ENCODE results near the gene SEMA5A.

GRCh38 chr5:9483779-9484178 lies 62.1 kb downstream of the SEMA5A start:
- TF ChIP-seq POLR2AphosphoS5 (IDR thresholded peaks at IDR 0.05) (no peak), POLR2A (IDR thresholded peaks at IDR 0.05) (no peak), CTCF (IDR thresholded peaks at IDR 0.05) (no peak)

Measured in gastroesophageal sphincter (tissue), 3 donors.